Measurements from ENCODE around the gene PTPRD. TPM values are rescaled to one million over a fixed set of nuclear protein-coding genes. Genes with fewer than 3 reads are reported as not detected.

Gene PTPRD
- total RNA-seq, 4 donors from 2014 or later, result 0.78 to 11.7 (median 1.6) TPM

DNA sequence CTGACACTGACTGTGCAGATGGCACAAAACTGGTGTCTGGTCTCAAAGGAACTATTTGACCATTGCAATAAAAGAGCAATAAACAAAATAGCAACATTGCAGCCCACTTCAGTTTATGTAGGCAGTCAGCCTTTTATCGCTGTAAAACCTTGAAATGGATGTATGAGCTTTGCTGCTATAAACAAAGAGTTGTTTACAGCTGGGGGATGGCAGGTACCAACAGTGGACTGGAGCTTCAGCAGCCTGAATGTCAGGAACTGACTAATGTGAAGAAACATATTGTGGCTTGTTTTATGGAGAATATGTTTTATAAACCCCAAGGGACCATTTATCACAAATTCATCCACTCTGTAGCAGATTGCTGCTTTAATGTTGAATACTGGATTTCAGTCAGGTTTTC lies 78.0 kb downstream of the PTPRD start:
- in situ Hi-C loops (cut with MboI; ENCODE audit: low sequenced_read_pairs in 4 of 4), result no loop called here

DNA sequence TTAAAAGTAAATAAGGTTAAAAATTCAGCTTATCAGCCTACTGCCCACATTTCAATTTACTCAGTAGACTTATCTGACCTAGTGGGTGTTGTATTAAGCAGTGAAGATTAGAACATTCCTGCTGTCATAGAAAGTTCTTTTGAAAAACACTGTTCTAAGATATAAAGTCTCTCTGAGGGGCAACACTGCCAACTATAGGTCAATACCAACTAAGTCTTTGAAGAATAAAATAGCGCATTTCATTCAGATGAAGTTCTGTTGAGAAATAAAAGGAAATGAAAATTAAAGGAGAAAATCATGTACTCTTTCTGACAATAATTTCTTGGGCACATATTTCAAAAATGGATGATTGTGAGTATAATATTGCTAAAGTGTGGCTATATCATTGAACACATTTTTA lies 86.8 kb downstream of the PTPRD start:
- Histone ChIP-seq H3K9me3 (no peaks in the 10 kb centered on the region), H3K27me3 (no peaks in the 10 kb centered on the region), H3K36me3 (no peaks in the 10 kb centered on the region), H3K4me3 (no peak overlapping the region), H3K27ac (no peak overlapping the region), H3K4me1 (no peaks in the 10 kb centered on the region)
- no peak for DNase-seq
- intact Hi-C loops (cut with DNase I; ENCODE audit: low total_unique reads) (no loop called here), in situ Hi-C loops (cut with MboI; ENCODE audit: low sequenced_read_pairs in 4 of 4) (no loop called here)
- no peak for ATAC-seq
- no peak for TF ChIP-seq POLR2A (IDR thresholded peaks at IDR 0.05)
- TF ChIP-seq, protein P1, sequence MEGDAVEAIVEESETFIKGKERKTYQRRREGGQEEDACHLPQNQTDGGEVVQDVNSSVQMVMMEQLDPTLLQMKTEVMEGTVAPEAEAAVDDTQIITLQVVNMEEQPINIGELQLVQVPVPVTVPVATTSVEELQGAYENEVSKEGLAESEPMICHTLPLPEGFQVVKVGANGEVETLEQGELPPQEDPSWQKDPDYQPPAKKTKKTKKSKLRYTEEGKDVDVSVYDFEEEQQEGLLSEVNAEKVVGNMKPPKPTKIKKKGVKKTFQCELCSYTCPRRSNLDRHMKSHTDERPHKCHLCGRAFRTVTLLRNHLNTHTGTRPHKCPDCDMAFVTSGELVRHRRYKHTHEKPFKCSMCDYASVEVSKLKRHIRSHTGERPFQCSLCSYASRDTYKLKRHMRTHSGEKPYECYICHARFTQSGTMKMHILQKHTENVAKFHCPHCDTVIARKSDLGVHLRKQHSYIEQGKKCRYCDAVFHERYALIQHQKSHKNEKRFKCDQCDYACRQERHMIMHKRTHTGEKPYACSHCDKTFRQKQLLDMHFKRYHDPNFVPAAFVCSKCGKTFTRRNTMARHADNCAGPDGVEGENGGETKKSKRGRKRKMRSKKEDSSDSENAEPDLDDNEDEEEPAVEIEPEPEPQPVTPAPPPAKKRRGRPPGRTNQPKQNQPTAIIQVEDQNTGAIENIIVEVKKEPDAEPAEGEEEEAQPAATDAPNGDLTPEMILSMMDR (IDR thresholded peaks at IDR 0.05 in 4 of 5, conservative IDR thresholded peaks at IDR 0.05 in 1 of 5), result no peak

More for the DNA sequence above, 78.0 kb downstream of the PTPRD start:
- TF ChIP-seq, protein P1 (IDR thresholded peaks at IDR 0.05 in 4 of 5, conservative IDR thresholded peaks at IDR 0.05 in 1 of 5), result no peak
- TF ChIP-seq POLR2A (IDR thresholded peaks at IDR 0.05), result no peak
- no peaks in the 10 kb centered on the region for H3K9me3 ChIP-seq
- no peaks in the 10 kb centered on the region for H3K4me1 ChIP-seq
- H3K27me3 ChIP-seq, result no peaks in the 10 kb centered on the region
- DNase-seq (no peak), ATAC-seq (no peak)
- no peaks in the 10 kb centered on the region for H3K36me3 ChIP-seq
- intact Hi-C loops (cut with DNase I; ENCODE audit: low total_unique reads), result no loop called here
- H3K27ac ChIP-seq, result no peak overlapping the region
- no peak overlapping the region for H3K4me3 ChIP-seq

DNA sequence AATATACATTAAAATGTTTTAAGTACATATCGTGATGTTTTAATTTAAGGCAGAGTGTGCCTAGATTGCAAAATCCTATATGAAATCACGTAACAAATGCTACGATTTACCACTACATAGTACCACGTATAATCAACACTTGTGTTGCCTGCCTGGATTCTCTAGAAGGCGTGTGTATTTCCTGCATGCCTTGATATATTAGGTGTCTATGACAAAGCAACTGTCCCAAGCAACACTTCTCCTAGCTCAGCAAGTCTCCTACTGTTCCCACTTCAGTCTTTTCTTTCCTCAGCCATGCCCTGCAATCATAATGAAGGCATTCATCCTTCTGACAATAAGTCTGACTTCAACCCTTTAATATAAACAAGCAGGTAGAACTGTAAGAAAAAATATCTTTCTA lies 89.6 kb downstream of the PTPRD start:
- no peak overlapping the region for H3K27ac ChIP-seq
- DNase-seq, result no peak
- H3K27me3 ChIP-seq, result no peaks in the 10 kb centered on the region
- no peak for ATAC-seq
- H3K9me3 ChIP-seq, result no peaks in the 10 kb centered on the region
- H3K36me3 ChIP-seq, result no peaks in the 10 kb centered on the region
- in situ Hi-C loops (cut with MboI; ENCODE audit: low sequenced_read_pairs in 4 of 4) (no loop called here), intact Hi-C loops (cut with DNase I; ENCODE audit: low total_unique reads) (no loop called here)
- no peak overlapping the region for H3K4me3 ChIP-seq
- TF ChIP-seq, protein P1 (IDR thresholded peaks at IDR 0.05 in 4 of 5, conservative IDR thresholded peaks at IDR 0.05 in 1 of 5), result no peak
- no peak for TF ChIP-seq POLR2A (IDR thresholded peaks at IDR 0.05)
- H3K4me1 ChIP-seq, result no peaks in the 10 kb centered on the region

DNA sequence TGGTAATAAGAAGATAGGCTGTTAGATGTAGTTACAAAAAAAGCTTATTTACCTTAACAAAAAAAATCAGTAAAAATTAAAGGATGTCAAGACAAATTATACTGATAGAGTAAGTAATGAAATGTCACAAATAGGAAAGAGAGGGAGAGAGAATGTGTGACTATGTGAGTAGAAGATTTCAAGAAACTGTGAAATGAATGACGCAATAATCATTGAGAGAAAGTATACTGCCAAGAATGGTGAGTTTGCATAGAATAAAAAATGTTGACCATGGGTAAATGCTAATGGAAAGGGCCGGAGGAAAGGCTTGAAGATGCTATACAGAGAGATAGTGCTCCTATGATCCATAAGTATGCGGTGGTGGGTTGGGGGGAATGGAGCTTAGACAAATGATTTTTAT lies 100.7 kb downstream of the PTPRD start:
- ATAC-seq, result no peak
- intact Hi-C loops (cut with DNase I; ENCODE audit: low total_unique reads) (no loop called here), in situ Hi-C loops (cut with MboI; ENCODE audit: low sequenced_read_pairs in 4 of 4) (no loop called here)
- no peaks in the 10 kb centered on the region for H3K9me3 ChIP-seq
- no peak overlapping the region for H3K4me3 ChIP-seq
- TF ChIP-seq POLR2A (IDR thresholded peaks at IDR 0.05), result no peak
- TF ChIP-seq, protein P1 (IDR thresholded peaks at IDR 0.05 in 4 of 5, conservative IDR thresholded peaks at IDR 0.05 in 1 of 5), result no peak
- no peaks in the 10 kb centered on the region for H3K36me3 ChIP-seq
- no peaks in the 10 kb centered on the region for H3K4me1 ChIP-seq
- DNase-seq, result no peak
- no peaks in the 10 kb centered on the region for H3K27me3 ChIP-seq
- H3K27ac ChIP-seq, result no peak overlapping the region

DNA sequence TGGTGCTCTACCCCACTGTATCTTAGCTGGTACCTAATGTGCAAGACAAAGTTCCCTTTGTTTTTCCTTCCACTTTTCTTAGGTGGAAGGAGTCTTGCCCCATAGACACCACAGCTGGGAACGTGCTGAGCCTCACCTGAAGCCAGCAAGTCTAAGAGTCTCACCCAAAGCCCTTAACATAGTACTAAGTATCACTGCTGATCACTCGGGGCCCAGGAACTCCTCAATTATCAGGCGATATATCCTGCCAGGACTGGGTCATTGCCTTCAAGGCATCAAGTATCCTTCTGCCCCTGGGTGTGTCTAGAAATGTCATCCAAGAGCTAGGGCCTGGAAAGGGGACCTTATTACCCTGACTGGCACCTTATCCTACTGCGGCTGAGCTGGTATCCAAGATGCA lies 123.9 kb downstream of the PTPRD start:
- TF ChIP-seq, protein P1 (IDR thresholded peaks at IDR 0.05 in 4 of 5, conservative IDR thresholded peaks at IDR 0.05 in 1 of 5), result no peak
- no peak for TF ChIP-seq POLR2A (IDR thresholded peaks at IDR 0.05)
- Histone ChIP-seq H3K9me3 (no peaks in the 10 kb centered on the region), H3K4me1 (no peaks in the 10 kb centered on the region), H3K36me3 (no peaks in the 10 kb centered on the region), H3K27me3 (no peaks in the 10 kb centered on the region), H3K4me3 (no peak overlapping the region), H3K27ac (no peak overlapping the region)
- intact Hi-C loops (cut with DNase I; ENCODE audit: low total_unique reads), result no loop called here
- DNase-seq (no peak), ATAC-seq (no peak)
- in situ Hi-C loops (cut with MboI; ENCODE audit: low sequenced_read_pairs in 4 of 4), result loop anchor here in 1 of 4 donors (25.0 kb wide), 1 partner anchor 98 kb away; no protein-coding TSS in a partner anchor
